HG03575 (cell line): ENCODE results near the gene EMC6.
A peak's percentile ranks its signal among the peaks of the same experiment; 100 is the strongest.

ENCODE experiments used
- ATAC-seq: cut with Tn5 transposase; IDR thresholded peaks from one replicate; pipeline ENCODE4 v1.9.1; 2021; ENCODE audit not compliant: unreplicated experiment, insufficient number of reproducible peaks, low FRiP score; ENCODE audit errors: extremely low read depth

The EMC6 gene

DNA sequence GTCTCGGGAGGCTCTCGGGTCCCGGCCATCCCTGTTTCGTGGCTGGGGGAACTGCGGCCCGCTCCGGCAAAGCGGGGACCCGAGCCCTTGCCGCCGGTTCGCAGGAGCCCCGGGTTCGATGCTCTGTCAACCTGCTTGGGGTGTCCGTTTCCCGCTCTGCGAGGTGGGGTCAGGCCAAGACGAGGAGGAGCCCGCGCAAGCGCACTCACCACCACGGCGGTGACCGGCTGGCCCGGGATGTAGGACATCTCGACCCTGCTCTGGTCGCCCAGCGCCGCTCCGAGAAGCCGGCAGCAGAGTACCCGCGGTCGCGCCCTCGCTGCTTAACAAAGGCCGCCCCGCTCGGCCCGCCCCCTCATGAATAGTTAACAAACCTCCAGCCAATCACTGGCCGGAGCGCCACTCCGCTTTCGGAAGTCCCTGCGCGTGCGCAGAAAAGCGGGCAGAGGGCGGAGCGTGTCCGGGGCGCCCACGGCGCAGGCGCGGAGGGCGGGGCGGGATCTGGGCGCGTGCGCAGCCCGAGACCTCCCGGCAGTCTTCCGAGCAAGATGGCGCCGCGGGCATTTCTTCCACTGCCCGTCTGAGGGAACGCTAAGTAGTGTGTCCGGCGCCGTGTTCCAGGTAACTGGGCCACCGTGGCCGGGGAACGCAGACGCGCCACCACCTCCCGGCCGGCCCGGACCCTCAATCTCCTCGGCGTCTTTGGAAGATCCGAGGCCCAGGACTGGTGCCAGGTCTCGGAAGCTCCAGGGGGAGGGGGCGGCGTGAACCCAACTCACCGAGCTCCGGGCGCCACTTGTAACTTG lies at the start of gene EMC6, which contains the start of gene TAX1BP3:
Gene EMC6, plus strand, starts transcription at position 534 of the 806 bp plus-strand sequence. CDS start 335 bp downstream, outside the sequence.
Gene TAX1BP3, minus strand, starts transcription at position 300 of the 806 bp plus-strand sequence. Its CDS starts 52 bp downstream, at position 248.
- ATAC-seq, result peak; percentile 50

DNA sequence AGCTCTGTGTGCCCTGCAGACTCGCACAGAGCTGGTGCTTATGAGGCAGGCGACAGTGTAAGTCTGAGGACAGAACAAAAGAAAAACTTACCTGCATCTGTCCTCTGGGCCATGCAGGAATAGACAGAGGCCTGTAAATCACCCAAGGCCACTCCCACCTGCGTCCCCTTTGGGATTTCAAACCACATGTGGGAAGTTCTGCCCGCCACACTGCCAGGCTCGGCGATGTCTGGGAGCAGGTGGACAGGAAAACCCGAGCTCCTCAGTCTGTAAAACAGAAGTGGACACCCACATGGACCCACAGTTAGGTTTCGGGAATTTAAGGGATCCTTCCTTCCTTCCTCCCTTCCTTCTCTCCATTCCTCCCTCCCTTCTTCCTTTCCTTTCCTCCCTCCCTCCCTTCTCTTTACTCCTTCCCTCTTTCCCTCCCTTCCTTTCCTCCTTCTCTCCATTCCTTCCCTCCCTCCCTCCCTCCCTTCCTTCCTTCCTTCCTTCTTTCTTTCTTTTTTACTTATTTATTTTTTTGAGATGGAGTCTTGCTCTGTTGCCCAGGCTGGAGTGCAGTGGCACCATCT lies 47.4 kb upstream of the EMC6 start:
- no peak for ATAC-seq

DNA sequence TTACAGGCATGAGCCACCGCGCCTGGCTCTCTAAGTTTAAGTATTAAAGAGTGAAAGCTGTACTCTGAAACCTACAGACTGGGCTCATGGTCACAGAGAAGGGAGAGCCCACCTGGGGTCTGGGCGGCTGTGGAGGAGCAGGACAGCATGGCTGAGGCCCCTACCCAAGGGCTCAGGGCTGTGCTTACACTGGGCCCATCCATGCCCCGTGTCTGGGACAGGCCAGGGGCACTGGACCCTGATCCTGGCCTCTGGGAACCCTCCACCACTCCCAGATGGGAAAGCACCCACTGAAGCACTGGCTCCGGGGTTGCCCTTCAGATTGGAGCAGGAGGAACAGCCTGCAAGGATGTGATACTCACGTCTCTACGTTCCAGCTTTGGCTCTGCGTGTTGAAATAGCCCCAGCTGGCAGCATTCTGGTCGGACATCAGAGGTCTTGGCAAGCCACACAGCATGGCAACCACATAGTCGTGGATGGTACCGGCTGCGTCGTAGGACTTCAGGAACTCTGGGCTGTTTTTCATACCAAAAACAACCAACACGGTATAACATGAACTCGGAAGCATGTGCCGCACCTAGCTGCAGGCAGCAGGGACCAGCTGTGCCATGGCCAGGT lies 45.5 kb upstream of the EMC6 start:
- no peak for ATAC-seq

DNA sequence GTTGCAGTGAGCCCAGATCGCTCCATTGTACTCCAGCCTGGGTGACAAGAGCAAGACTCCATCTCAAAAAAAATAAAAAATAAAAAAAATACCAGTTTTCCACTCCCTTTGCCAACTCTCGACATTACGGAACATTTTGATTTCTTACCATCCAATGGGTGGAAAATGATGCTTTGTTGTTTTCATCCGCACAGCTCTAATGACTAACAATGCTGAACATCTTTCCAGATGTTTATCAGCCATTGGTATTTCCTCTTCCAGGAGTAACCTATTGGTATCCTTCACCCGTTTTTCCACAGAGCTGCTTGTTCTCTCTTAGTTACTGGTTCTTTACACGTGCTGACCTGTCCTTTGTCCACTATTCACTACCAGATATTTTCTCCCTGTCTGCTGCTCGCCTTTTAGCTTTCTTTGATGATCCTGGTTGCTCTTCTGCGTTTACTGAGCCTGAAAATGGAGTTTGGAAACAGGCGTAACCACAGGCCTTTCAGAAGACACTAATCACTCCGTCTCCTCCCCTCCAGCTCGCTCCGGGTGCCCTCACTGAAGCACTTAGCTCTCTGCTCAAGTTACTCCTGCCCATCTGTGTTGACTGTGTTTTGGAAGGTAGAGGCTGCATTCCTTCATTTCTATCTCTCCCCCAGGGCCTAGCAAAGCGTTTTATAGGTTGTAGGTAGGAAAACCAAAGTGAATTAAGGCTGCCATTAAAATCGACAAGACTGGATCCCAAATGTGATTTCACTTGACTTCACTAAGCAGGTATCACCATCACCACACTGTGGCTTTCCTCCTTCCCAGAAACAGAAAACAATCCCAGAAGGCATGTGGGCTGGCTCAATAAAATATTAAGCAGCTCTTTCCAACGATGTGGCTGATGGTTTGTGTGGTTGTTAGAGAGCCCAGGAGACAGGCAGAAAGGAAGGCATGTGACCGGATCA lies 41.5 kb upstream of the EMC6 start:
- ATAC-seq, result no peak

DNA sequence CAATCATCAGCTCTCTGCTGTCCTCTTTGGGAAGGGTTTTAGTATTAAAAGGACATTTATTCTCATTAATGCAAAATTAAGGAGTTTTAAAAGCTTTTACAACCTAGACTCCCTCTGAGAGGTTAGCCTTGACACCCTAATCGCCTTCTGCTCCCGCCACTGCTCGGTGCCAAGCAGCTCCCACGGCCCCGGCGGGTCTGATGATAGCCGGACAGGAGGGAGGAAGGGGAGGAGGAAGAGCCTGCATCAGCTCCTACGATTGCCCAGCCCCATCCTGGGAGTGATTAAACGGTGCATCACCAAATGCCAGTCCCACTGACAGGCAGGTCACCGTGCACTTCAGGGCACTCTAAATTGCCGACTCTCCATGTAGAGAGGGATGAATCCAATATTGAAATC lies 40.8 kb upstream of the EMC6 start:
- ATAC-seq, result no peak

DNA sequence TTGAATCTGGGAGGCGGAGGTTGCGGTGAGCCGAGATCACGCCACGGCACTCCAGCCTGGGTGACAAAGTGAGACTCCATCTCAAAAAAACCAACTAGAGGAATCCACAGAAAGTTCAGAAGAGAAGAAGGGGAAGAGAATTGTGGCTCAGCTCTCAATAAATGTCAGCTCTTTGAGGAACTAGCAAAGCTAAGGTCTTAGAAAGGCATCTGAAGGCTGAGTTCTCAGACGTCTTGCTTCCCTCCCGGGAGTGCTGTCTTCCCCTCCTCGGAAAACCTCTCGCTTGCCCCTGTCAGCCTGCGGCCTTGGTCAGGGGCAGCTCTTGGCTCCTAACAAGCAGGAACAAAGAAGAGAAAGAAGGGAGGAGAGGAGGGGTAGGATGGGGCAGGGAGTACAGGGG lies 37.8 kb upstream of the EMC6 start:
- no peak for ATAC-seq

DNA sequence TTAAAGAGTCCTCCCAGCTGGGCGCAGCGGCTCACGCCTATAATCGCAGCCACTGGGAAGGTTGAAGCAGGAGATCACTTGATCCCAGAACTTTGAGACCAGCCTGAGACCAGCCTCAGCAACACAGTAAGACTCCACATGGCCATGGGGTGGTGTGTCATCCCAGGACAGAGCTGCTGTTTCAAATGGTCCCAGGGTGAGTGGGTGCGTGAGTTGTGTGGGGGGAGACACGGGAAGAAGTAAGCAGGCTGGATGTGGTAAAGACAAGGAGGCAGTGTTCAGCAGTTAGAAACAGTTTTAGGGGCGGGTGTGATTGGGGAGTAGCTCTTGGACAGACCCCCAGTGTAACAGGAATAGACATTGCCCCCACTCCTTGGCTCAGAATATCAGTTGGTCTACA lies 36.3 kb upstream of the EMC6 start:
- ATAC-seq, result no peak

DNA sequence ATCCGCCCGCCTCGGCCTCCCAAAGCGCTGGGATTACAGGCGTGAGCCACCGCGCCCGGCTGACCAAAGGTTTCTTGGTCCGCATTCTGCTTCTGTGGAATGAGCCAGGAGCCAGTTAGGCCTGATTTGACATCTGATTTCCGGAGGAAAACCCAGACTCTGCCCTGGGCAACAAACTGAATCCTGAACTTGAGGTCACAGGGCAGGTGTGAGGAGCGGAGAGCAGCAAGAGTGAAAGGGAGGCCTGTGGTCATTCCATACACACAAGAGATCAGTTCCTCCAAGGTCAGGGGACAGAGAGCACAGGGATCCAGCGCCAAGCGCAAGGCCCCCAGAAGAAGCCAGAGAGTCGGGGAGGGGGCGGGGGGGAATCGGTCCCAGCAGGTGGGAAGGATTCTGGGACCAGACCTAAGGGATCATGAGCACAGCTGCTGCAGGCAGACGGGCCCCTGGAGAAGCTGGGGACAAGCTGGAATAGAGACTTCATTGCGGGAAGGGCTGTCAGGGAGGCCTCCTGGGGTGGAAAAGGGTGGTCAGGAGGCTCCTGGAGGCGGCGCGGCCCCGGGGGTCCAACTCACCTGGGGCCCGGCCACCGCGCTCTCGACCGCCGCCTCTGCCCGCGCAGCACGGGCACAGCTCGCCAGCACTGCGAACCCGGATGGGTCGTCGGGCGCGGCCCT lies 33.0 kb upstream of the EMC6 start:
- peak; percentile 6 for ATAC-seq

DNA sequence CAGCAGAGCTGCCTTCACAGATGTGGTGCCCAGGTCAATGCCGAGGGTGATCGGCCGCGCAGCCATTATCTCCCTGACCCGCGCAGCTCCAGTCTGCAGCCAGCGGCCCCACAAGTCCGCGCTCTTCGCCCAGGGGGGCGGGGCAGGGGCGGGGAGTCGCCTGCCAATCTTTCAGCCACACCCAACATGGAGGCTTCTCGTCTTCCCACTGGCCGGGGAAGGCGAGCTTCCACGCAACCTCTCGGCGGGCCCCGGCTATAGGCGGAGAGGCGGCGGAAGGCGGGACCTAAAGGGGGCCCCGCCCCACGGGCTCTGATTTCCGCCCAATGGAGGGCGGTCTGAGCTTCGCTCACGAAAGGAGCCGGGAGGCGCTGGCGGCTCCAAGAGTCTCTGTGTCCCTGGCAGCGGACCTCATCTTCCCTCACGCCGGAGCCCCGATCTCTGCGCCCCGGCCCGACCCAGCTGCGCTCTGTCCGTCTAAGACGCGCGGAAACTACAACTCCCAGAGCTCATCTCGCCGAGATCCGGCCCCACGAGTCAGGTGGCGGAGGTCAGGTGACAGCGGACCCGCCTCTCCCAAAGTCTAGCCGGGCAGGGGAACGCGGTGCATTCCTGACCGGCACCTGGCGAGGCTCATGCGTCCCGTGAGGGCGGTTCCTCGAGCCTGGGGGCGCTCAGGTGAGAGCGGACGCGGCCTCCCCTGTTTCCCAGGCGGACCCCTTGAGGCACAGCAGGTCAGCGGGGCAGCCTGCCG lies 32.3 kb upstream of the EMC6 start, which contains the start of the genes CTNS and SHPK:
Gene CTNS, plus strand, starts transcription at position 607 of the 754 bp plus-strand sequence. CDS start 3,447 bp downstream, outside the sequence.
Gene SHPK, minus strand, starts transcription at position 97 of the 754 bp plus-strand sequence. Its CDS starts 31 bp downstream, at position 66.
- peak; percentile 56 for ATAC-seq

DNA sequence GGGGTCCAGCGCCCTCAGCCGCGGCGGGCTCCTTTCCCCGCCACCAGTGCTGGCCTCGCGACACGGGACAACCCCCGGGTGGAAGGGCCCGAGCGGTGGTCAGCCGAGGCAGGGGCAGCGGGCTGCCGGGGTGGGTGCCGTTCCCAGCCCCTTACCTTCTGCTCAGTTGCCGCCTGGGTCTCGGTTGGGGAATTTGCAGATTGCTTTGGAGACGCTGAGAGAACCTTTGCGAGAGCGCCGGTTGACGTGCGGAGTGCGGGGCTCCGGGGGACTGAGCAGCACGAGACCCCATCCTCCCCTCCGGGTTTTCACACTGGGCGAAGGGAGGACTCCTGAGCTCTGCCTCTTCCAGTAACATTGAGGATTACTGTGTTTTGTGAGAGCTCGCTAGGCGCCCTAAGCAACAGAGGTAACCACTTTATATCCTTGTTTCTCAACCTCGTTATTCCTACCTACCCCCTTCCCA lies 31.7 kb upstream of the EMC6 start:
- ATAC-seq, result no peak

DNA sequence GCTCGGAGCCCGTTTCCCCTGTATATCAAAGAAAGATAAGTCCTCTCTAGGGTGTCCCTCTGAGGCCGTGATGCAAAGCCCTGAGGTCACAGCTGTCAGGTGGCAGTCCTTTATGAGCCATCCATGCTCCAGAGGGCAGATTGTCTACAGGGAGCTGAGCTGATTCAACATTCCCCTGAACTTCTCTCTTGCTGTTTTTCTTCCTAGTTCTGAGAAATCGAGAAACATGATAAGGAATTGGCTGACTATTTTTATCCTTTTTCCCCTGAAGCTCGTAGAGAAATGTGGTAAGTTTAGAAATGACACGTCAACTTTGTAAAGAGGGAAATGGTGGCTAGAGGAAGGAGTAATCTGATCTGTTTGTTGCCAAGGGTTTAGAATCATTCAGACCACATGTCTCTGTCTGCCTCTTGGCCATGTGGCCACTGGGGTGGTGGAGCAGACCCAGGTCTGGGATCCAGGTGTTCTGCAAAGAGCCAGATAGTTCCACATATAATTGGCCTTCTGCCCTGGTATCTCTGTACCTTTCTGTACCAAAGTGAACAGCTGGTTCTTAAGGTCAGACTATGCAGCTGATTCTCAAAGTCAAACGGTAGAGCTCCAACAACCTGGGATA lies 28.5 kb upstream of the EMC6 start:
- ATAC-seq, result no peak

DNA sequence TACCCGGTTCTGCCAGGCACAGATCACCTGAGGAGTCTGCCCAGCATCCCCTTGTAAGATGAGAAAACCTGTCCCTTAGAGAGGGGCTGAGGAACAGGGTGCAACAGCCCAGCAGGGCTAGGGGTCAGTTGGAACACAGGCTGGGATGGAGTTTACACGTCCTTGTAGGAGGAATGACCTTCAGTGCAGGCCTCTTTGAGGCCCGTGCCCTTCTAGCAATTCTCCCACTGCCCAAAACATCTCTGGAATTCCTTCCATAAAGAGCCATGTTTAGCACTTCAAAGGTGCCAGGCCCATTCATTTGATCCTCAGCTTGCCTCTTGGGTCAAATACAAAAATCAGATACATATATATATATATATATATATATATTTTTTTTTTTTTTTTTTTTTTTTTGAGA lies 27.6 kb upstream of the EMC6 start:
- no peak for ATAC-seq

DNA sequence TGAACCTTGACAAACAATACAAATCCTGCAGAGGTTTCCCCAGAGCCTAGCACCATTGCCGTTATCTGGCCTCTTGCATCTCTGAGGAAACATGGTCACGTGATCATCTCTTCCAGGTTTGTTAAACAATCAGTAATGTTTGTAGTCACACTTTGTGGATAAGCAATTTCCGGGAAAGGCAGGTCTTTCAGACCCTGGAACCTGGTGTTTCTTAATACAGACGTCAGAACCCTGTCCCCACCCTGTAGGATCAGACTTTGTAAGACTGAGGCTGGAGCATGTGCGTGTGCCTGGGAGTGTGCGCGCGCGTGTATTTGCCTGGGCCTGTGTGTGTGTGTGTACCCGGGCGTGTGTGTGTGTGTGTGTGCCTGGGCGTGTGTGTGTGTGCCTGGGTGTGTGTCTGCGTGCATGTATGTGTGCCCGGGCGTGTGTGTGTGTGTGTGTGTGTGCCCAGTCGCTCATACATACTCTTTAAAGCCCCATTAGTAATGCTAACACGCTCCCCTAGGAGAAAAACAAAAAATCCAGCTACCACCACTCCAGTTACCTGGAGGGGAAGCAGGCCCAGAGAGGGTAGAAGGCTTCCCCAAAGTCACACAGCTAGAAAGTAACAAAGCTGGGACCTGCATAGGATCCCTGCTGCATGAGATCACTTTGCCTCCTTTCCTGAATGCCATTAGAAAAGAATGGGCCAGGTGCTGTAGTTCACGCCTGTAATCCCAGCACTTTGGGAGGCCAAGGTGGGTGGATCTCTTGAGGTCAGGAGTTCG lies 26.7 kb upstream of the EMC6 start:
- ATAC-seq, result no peak

DNA sequence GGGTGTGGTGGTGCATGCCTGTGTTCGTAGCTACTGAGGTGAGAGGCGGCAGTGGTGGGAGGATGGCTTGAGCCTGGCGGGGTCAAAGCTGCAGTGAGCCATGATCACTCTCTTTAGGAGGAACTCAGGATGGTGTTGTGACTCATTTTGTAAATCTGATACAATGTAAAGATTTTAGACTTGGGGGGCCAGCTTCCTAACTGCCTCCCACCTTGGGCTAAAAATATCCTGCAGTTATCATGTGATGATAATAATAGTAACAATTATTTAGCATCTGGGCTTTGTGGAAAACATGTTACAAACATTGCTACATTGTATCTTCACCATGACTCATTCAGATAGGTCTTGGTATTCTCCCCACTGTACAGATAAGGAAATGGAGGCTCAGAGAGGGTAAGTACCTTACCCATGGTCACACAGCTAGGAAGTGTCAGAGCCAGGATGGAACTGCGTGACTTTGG lies 24.7 kb upstream of the EMC6 start:
- no peak for ATAC-seq

DNA sequence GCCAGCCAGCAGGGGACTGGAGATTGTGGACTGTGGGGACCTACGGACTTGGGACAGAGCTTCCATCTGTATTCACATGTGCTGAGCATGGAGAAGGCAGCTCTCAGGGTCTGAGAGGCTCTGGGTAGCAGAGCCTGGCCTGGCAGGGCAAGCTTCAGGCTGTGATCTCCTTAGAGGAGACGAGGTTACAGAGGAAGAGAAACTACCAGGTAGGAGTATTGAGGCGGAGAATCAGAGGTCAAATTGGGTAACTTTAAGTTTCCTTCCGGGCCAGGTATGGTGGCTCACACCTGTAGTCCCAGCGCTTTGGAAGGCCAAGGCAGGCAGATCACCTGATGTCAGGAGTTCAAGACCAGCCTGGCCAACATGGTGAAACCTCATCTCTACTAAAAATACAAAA lies 23.3 kb upstream of the EMC6 start:
- no peak for ATAC-seq

DNA sequence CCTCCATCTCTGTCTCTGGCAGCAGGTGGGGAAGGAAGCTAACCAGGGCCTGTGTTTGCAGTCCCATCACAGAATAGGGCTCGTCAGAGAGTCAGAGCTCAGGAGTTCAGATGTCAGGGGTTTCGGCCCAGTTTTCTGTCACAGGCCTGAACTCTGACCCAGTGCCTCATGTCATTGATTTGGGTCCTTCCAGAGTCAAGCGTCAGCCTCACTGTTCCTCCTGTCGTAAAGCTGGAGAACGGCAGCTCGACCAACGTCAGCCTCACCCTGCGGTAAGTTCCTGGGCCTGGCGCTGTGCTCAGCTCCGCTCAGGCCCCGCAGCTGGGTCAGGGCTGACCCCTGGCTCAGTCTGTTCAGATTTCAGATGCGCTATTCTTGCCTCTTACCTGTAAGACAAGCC lies 21.4 kb upstream of the EMC6 start:
- no peak for ATAC-seq
